HCT116 (cell line): ENCODE data around the gene RNF214. TPM values are rescaled to one million over a fixed set of nuclear protein-coding genes. Genes with fewer than 3 reads are reported as not detected.

Experiments
- ATAC-seq: fragments of 200-7000 bp; cut with Tn5 transposase; 2 replicates; pipeline ENCODE4 v1.9.1; 2020; ENCODE audit warnings: mild to moderate bottlenecking, moderate library complexity
- BruUV-seq: library from RNA; stranded (reverse); fragments of 400-500 nt; replicated peaks from 2 replicates; lab custom pipeline; 2021; lab: Mats Ljungman, UMichigan
- CTCF ChIA-PET: fragments of 300-600 bp; sonication (Branson Sonifier 250); formaldehyde crosslinking; loops from one replicate; lab custom pipeline; 2021; ENCODE audit warnings: antibody characterized with exemption; lab: Charles Lee
- POLR2A ChIA-PET: fragments of 300-600, 350-600 bp; sonication (Branson Sonifier 250); formaldehyde crosslinking; loops from one replicate; lab custom pipeline; 2021; ENCODE audit warnings: antibody characterized with exemption; lab: Charles Lee
- RAD21 ChIA-PET, 2 experiments: fragments of 300-600 bp; sonication (Branson Sonifier 250); formaldehyde crosslinking; loops; one replicate each; lab custom pipeline; 2023; ENCODE audit warnings: low total read pairs in 2 of 2; ENCODE audit not compliant: uncharacterized antibody in 2 of 2, unreplicated experiment in 2 of 2, low non-redundant PET in 1 of 2; lab: Charles Lee
- DNase-seq: peaks from one replicate; pipeline ENCODE4 v3.0.0-alpha.2; 2010; ENCODE audit warnings: low read depth, low spot score
- H2AFZ ChIP-seq: fragments of 200-600 bp; shearing (Covaris generic), sonication (generic); 2 replicates; pipeline ENCODE4 v1.6.1; 2017; ENCODE audit warnings: low read depth, mixed run types, mixed read lengths, antibody characterized with exemption, low read length; ENCODE audit not compliant: poor library complexity, severe bottlenecking
- H3K27ac ChIP-seq: 2 replicates; pipeline ENCODE4 v1.5.1; 2012; ENCODE audit warnings: low read depth, low read length
- H3K27me3 ChIP-seq: fragments of 200-600 bp; sonication (generic); 2 replicates; pipeline ENCODE4 v1.6.1; 2016; ENCODE audit warnings: mixed run types, low read length, mixed read lengths; ENCODE audit not compliant: insufficient read depth
- H3K36me3 ChIP-seq, 2 experiments: fragments of 200-500 bp in 1 of 2; fragments of 200-600 bp in 1 of 2; sonication (Bioruptor generic) in 1 of 2; sonication (generic) in 1 of 2; 2 replicates each; pipeline versions ENCODE4 v1.5.1 to v1.6.1; 2014 to 2016; ENCODE audit warnings: low read length in 2 of 2, inconsistent platforms in 1 of 2, mixed read lengths in 1 of 2, mixed run types in 1 of 2; ENCODE audit not compliant: insufficient read depth in 2 of 2, control insufficient read depth in 1 of 2
- H3K4me1 ChIP-seq, 2 experiments: fragments of 200-600 bp in 1 of 2; sonication (generic) in 1 of 2; 2 replicates each; pipeline versions ENCODE4 v1.5.1 to v1.6.1; 2012 to 2017; ENCODE audit warnings: low read length in 2 of 2, inconsistent platforms in 1 of 2, mild to moderate bottlenecking in 1 of 2, mixed read lengths in 1 of 2, mixed run types in 1 of 2, moderate library complexity in 1 of 2; ENCODE audit not compliant: insufficient read depth in 2 of 2, control insufficient read depth in 1 of 2
- H3K4me2 ChIP-seq: fragments of 200-600 bp; sonication (generic); 2 replicates; pipeline ENCODE4 v1.6.1; 2017; ENCODE audit warnings: mixed run types, low read length, mixed read lengths
- H3K4me3 ChIP-seq, 2 experiments: fragments of 200-600 bp in 1 of 2; sonication (generic) in 1 of 2; replicated peaks in 1 of 2; 2 replicates each; pipeline ENCODE4 v1.5.1; 2011 to 2016; ENCODE audit warnings: low read length in 2 of 2, control low read depth in 1 of 2, low read depth in 1 of 2, mild to moderate bottlenecking in 1 of 2, mixed read lengths in 1 of 2, mixed run types in 1 of 2
- H3K79me2 ChIP-seq: fragments of 200-600 bp; sonication (generic); 2 replicates; pipeline ENCODE4 v1.6.1; 2017; ENCODE audit warnings: mild to moderate bottlenecking, mixed run types, low read length, moderate library complexity, mixed read lengths; ENCODE audit not compliant: insufficient read depth
- H3K9ac ChIP-seq: fragments of 200-600 bp; sonication (generic); 2 replicates; pipeline ENCODE4 v1.6.1; 2016; ENCODE audit warnings: low read length, mixed read lengths
- H3K9me2 ChIP-seq: fragments of 200-600 bp; sonication (generic), shearing (Covaris generic); 2 replicates; pipeline ENCODE4 v1.6.1; 2017; ENCODE audit warnings: mixed run types, mild to moderate bottlenecking, moderate library complexity; ENCODE audit not compliant: insufficient read depth
- H3K9me3 ChIP-seq, 2 experiments: fragments of 200-500 bp in 1 of 2; fragments of 200-600 bp in 1 of 2; sonication (Bioruptor generic) in 1 of 2; sonication (generic) in 1 of 2; 2 replicates each; pipeline ENCODE4 v1.6.1; 2014 to 2017; ENCODE audit warnings: low read length in 2 of 2, mixed read lengths in 2 of 2, inconsistent platforms in 1 of 2, low read depth in 1 of 2, mild to moderate bottlenecking in 1 of 2, mixed run types in 1 of 2, moderate library complexity in 1 of 2; ENCODE audit not compliant: control insufficient read depth in 1 of 2, insufficient read depth in 1 of 2
- H4K20me1 ChIP-seq: fragments of 200-600 bp; sonication (generic), shearing (Covaris generic); 2 replicates; pipeline ENCODE4 v1.6.1; 2017; ENCODE audit warnings: mixed run types, mild to moderate bottlenecking, moderate library complexity; ENCODE audit not compliant: insufficient read depth
- ATF3 ChIP-seq: IDR thresholded peaks from 2 replicates; pipeline ENCODE4 v1.6.1; 2012
- CEBPB ChIP-seq: IDR thresholded peaks from 2 replicates; pipeline ENCODE4 v1.6.1; 2012; ENCODE audit warnings: low read depth
- CTCF ChIP-seq, 3 experiments: fragments of 200-600 bp in 1 of 3; sonication (generic) in 1 of 3; IDR thresholded peaks in 2 of 3; conservative IDR thresholded peaks in 1 of 3; 2 replicates each; pipeline ENCODE4 v1.5.1; 2012 to 2017; ENCODE audit warnings: low read depth in 2 of 3, low read length in 2 of 3, antibody characterized with exemption in 1 of 3, borderline replicate concordance in 1 of 3, control low read depth in 1 of 3, mild to moderate bottlenecking in 1 of 3, mixed read lengths in 1 of 3, mixed run types in 1 of 3, moderate library complexity in 1 of 3; ENCODE audit not compliant: insufficient read depth in 1 of 3
- EZH2 ChIP-seq: fragments of 200-600 bp; sonication (generic); IDR thresholded peaks from 2 replicates; pipeline ENCODE4 v1.6.1; 2017; ENCODE audit warnings: antibody characterized with exemption, mixed run types
- EZH2phosphoT487 ChIP-seq: fragments of 200-600 bp; IDR thresholded peaks from 2 replicates; pipeline ENCODE4 v1.6.1; 2018; ENCODE audit warnings: antibody characterized with exemption, borderline replicate concordance
- FOSL1 ChIP-seq: IDR thresholded peaks from 2 replicates; pipeline ENCODE4 v1.6.1; 2012; ENCODE audit warnings: low read depth
- JUND ChIP-seq: IDR thresholded peaks from 2 replicates; pipeline ENCODE4 v1.6.1; 2012
- MAX ChIP-seq: IDR thresholded peaks from 2 replicates; pipeline ENCODE4 v1.6.1; 2012
- POLR2A ChIP-seq: IDR thresholded peaks from 2 replicates; pipeline ENCODE4 v1.7.0; 2011; ENCODE audit warnings: borderline replicate concordance; ENCODE audit not compliant: insufficient read depth, insufficient read length; ENCODE audit errors: extremely low read depth
- POLR2AphosphoS5 ChIP-seq: IDR thresholded peaks from 2 replicates; pipeline ENCODE4 v1.6.1; 2011; ENCODE audit warnings: mild to moderate bottlenecking, low read depth, low read length, moderate library complexity
- RAD21 ChIP-seq: IDR thresholded peaks from 2 replicates; pipeline ENCODE4 v1.6.1; 2012; ENCODE audit warnings: low read depth, mild to moderate bottlenecking
- REST ChIP-seq: IDR thresholded peaks from 2 replicates; pipeline ENCODE4 v1.6.1; 2012; ENCODE audit warnings: low read depth
- SIN3A ChIP-seq: IDR thresholded peaks from 2 replicates; pipeline ENCODE4 v1.6.1; 2012; ENCODE audit warnings: low read depth
- SP1 ChIP-seq: IDR thresholded peaks from 2 replicates; pipeline ENCODE4 v1.6.1; 2012; ENCODE audit warnings: low read depth
- SRF ChIP-seq: IDR thresholded peaks from 2 replicates; pipeline ENCODE4 v1.6.1; 2012; ENCODE audit warnings: low read depth
- TCF7L2 ChIP-seq: IDR thresholded peaks from 2 replicates; pipeline ENCODE4 v1.7.0; 2011; ENCODE audit warnings: borderline replicate concordance, inconsistent platforms; ENCODE audit not compliant: insufficient read depth, insufficient read length; ENCODE audit errors: extremely low read depth
- ZBTB33 ChIP-seq: IDR thresholded peaks from 2 replicates; pipeline ENCODE4 v1.6.1; 2011; ENCODE audit warnings: mild to moderate bottlenecking, low read length, moderate library complexity; ENCODE audit not compliant: insufficient replicate concordance; ENCODE audit errors: extremely low read depth
- ZFX ChIP-seq: fragments of 450-650 bp; IDR thresholded peaks from 2 replicates; pipeline ENCODE4 v1.6.1; 2017
- ZNF274 ChIP-seq: fragments of 200-500 bp; sonication (Bioruptor generic); IDR thresholded peaks from 2 replicates; pipeline ENCODE4 v1.6.1; 2014; ENCODE audit warnings: mild to moderate bottlenecking, low read depth, low read length, inconsistent platforms
- intact Hi-C: fragments of 100-400 bp; cut with micrococcal nuclease; formaldehyde crosslinking; loops from 2 replicates; pipeline ENCODE4 v1.10.0; 2022
- total RNA-seq: library from RNA; stranded (reverse); gene quantifications from one replicate; pipeline ENCODE4 v1.2.1, GENCODE V29; 2021; ENCODE audit not compliant: unreplicated experiment

The RNF214 gene
- total RNA-seq, 1 experiment from 2014 or later, result 29.3 TPM

GRCh38 chr11:117188620-117189081, 43.8 kb upstream of the RNF214 start:
- no peak overlapping the region for H2AFZ ChIP-seq
- TF ChIP-seq EZH2phosphoT487 (no peak), ZFX (no peak), POLR2AphosphoS5 (no peak), MAX (no peak), SP1 (no peak), JUND (no peak), REST (no peak), SIN3A (no peak), ZNF274 (no peak), ATF3 (no peak), SRF (no peak), CEBPB (no peak), ZBTB33 (no peak), POLR2A (no peak), CTCF (IDR thresholded peaks at IDR 0.05 in 2 of 3, conservative IDR thresholded peaks at IDR 0.05 in 1 of 3; ENCODE audit: borderline replicate concordance in 1 of 3, insufficient read depth in 1 of 3, low read depth in 2 of 3, low read length in 2 of 3) (no peak), RAD21 (no peak), TCF7L2 (no peak), FOSL1 (no peak), EZH2 (no peak)
- H3K4me2 ChIP-seq, result no peak overlapping the region
- no peaks in the 10 kb centered on the region for H3K9me2 ChIP-seq
- ATAC-seq, result no peak
- ChIA-PET RAD21 (no interaction called here), POLR2A (no interaction called here), CTCF (no interaction called here)
- no TSS peak for BruUV-seq
- H3K36me3 ChIP-seq, result peaks cover 3 to 7% of the 10 kb centered on the region in 2 experiments; a peak in 1 of 4 replicates
- no peak overlapping the region for H3K27ac ChIP-seq
- no peaks in the 10 kb centered on the region for H3K27me3 ChIP-seq
- H4K20me1 ChIP-seq, result no peaks in the 10 kb centered on the region
- H3K4me3 ChIP-seq, result no peak overlapping the region
- H3K4me1 ChIP-seq, result no peaks in the 10 kb centered on the region
- intact Hi-C loops, result no loop called here
- H3K9ac ChIP-seq, result no peak overlapping the region
- no peak for DNase-seq
- no peaks in the 10 kb centered on the region for H3K79me2 ChIP-seq
- H3K9me3 ChIP-seq, result no peaks in the 10 kb centered on the region
